H1 (cell line): Measurements from ENCODE around the gene COL5A1. TPM values are rescaled to one million over a fixed set of nuclear protein-coding genes. Genes with fewer than 3 reads are reported as not detected.

Source experiments
- CTCF ChIA-PET: fragments of 300-600 bp; sonication (Branson Sonifier 250); formaldehyde crosslinking; loops from one replicate; lab custom pipeline; 2021; ENCODE audit not compliant: partially characterized antibody; lab: Charles Lee
- POLR2A ChIA-PET: fragments of 300-600 bp; sonication (Branson Sonifier 250); formaldehyde crosslinking; loops from one replicate; lab custom pipeline; 2021; ENCODE audit warnings: inconsistent platforms; ENCODE audit not compliant: partially characterized antibody; lab: Charles Lee
- DNase-seq, 2 experiments: peaks; one replicate each; pipeline versions ENCODE4 v3.0.0 to v3.0.0-alpha.2; 2010 to 2022; ENCODE audit warnings: low spot score in 2 of 2, low read depth in 1 of 2, mixed read lengths in 1 of 2
- FAIRE-seq: peaks from 2 replicates; lab custom pipeline; 2011; peaks lifted over from hg19 to GRCh38; lab: Jason Lieb, UNC
- H2AFZ ChIP-seq: 2 replicates; pipeline ENCODE4 v1.8.1; 2012; ENCODE audit warnings: low read length, inconsistent platforms
- H2AK5ac ChIP-seq: 2 replicates; pipeline ENCODE4 v1.6.1; 2013; ENCODE audit warnings: low read depth, low read length
- H2BK120ac ChIP-seq: replicated peaks from 2 replicates; pipeline ENCODE3; 2013; ENCODE audit warnings: low read depth, low read length, inconsistent platforms
- H2BK12ac ChIP-seq: 2 replicates; pipeline ENCODE4 v1.6.1; 2013; ENCODE audit warnings: low read depth, low read length
- H2BK15ac ChIP-seq: 2 replicates; pipeline ENCODE4 v1.6.1; 2013; ENCODE audit warnings: low read length
- H2BK20ac ChIP-seq: 2 replicates; pipeline ENCODE4 v1.6.1; 2013; ENCODE audit warnings: low read length
- H2BK5ac ChIP-seq: 2 replicates; pipeline ENCODE4 v1.6.1; 2013; ENCODE audit warnings: low read depth, low read length
- H3K14ac ChIP-seq: 2 replicates; pipeline ENCODE4 v1.6.1; 2013; ENCODE audit warnings: inconsistent platforms; ENCODE audit not compliant: insufficient read length
- H3K18ac ChIP-seq: 2 replicates; pipeline ENCODE4 v1.6.1; 2013; ENCODE audit warnings: low read length; ENCODE audit errors: extremely low read depth
- H3K23ac ChIP-seq: 2 replicates; pipeline ENCODE4 v1.6.1; 2013; ENCODE audit warnings: inconsistent platforms; ENCODE audit not compliant: insufficient read length
- H3K23me2 ChIP-seq: 2 replicates; pipeline ENCODE4 v1.6.1; 2013; ENCODE audit warnings: low read depth, low read length
- H3K27ac ChIP-seq: 2 replicates; pipeline ENCODE4 v1.6.1; 2011; ENCODE audit warnings: low read depth, low read length, inconsistent platforms
- H3K27me3 ChIP-seq, 4 experiments: replicated peaks in 1 of 4; 1 replicate in 1 of 4; 2 replicates in 3 of 4; pipeline versions ENCODE4 v1.6.1 to v1.8.1; 2011 to 2013; ENCODE audit warnings: low read length in 3 of 4, mild to moderate bottlenecking in 3 of 4, inconsistent platforms in 2 of 4, mixed read lengths in 2 of 4, moderate library complexity in 1 of 4; ENCODE audit not compliant: control insufficient read depth in 3 of 4, insufficient read depth in 3 of 4; ENCODE audit errors: extremely low read depth in 1 of 4
- H3K36me3 ChIP-seq, 4 experiments: 2 replicates each; pipeline versions ENCODE4 v1.6.1 to v1.8.1; 2011 to 2013; ENCODE audit warnings: mild to moderate bottlenecking in 4 of 4, low read length in 3 of 4, moderate library complexity in 2 of 4, control low read depth in 1 of 4, inconsistent platforms in 1 of 4; ENCODE audit not compliant: insufficient read depth in 4 of 4, control insufficient read depth in 2 of 4
- H3K4ac ChIP-seq: replicated peaks from 2 replicates; pipeline ENCODE3; 2013; ENCODE audit warnings: low read length, low read depth, mixed read lengths, inconsistent platforms; ENCODE audit not compliant: insufficient read length
- H3K4me1 ChIP-seq, 4 experiments: replicated peaks in 1 of 4; 1 replicate in 1 of 4; 2 replicates in 3 of 4; pipeline versions ENCODE4 v1.6.1 to v1.8.1; 2011 to 2013; ENCODE audit warnings: low read length in 3 of 4, inconsistent platforms in 2 of 4, mixed read lengths in 1 of 4; ENCODE audit not compliant: insufficient read depth in 4 of 4, control insufficient read depth in 3 of 4
- H3K4me2 ChIP-seq, 2 experiments: 2 replicates each; pipeline versions ENCODE4 v1.6.1 to v1.8.1; 2011 to 2013; ENCODE audit warnings: low read depth in 2 of 2, low read length in 2 of 2, control low read depth in 1 of 2, inconsistent platforms in 1 of 2, mild to moderate bottlenecking in 1 of 2; ENCODE audit not compliant: insufficient read depth in 1 of 2
- H3K4me3 ChIP-seq, 4 experiments: fragments of 200-600, 300-600 bp in 1 of 4; sonication (generic), shearing (Covaris generic), sonication (Bioruptor Twin) in 1 of 4; 2 replicates each; pipeline versions ENCODE4 v1.5.1 to v1.8.1; 2011 to 2016; ENCODE audit warnings: low read length in 4 of 4, low read depth in 3 of 4, control low read depth in 2 of 4, inconsistent platforms in 2 of 4, mild to moderate bottlenecking in 2 of 4, mixed read lengths in 1 of 4, moderate library complexity in 1 of 4; ENCODE audit not compliant: insufficient read depth in 2 of 4; ENCODE audit errors: extremely low read depth in 1 of 4
- H3K56ac ChIP-seq: replicated peaks from 2 replicates; pipeline ENCODE3; 2013; ENCODE audit warnings: low read depth, mild to moderate bottlenecking, mixed read lengths, low read length, inconsistent platforms; ENCODE audit not compliant: insufficient read length
- H3K79me1 ChIP-seq: 2 replicates; pipeline ENCODE4 v1.6.1; 2013; ENCODE audit warnings: low read depth, low read length, control low read depth
- H3K79me2 ChIP-seq, 2 experiments: 2 replicates each; pipeline versions ENCODE4 v1.6.1 to v1.8.1; 2012 to 2013; ENCODE audit warnings: low read length in 2 of 2, mild to moderate bottlenecking in 2 of 2, inconsistent platforms in 1 of 2; ENCODE audit not compliant: insufficient read depth in 2 of 2, control insufficient read depth in 1 of 2
- H3K9ac ChIP-seq, 4 experiments: replicated peaks in 1 of 4; 1 replicate in 1 of 4; 2 replicates in 3 of 4; pipeline versions ENCODE4 v1.6.1 to v1.8.1; 2011 to 2013; ENCODE audit warnings: low read depth in 3 of 4, low read length in 3 of 4, control low read depth in 2 of 4, mild to moderate bottlenecking in 2 of 4, moderate library complexity in 2 of 4, inconsistent platforms in 1 of 4; ENCODE audit errors: extremely low read depth in 1 of 4
- H3K9me3 ChIP-seq, 2 experiments: 2 replicates each; pipeline versions ENCODE4 v1.6.1 to v1.8.1; 2012 to 2013; ENCODE audit warnings: mild to moderate bottlenecking in 2 of 2, moderate library complexity in 2 of 2, control low read depth in 1 of 2, inconsistent platforms in 1 of 2, low read depth in 1 of 2, low read length in 1 of 2, mixed read lengths in 1 of 2; ENCODE audit not compliant: insufficient read depth in 2 of 2
- H4K20me1 ChIP-seq, 2 experiments: replicated peaks in 1 of 2; 2 replicates each; pipeline versions ENCODE3 to v1.8.1; 2011 to 2013; ENCODE audit warnings: inconsistent platforms in 2 of 2, low read length in 2 of 2, mild to moderate bottlenecking in 1 of 2; ENCODE audit not compliant: insufficient read depth in 2 of 2, control insufficient read depth in 1 of 2
- H4K5ac ChIP-seq: 2 replicates; pipeline ENCODE4 v1.6.1; 2013; ENCODE audit warnings: low read length, low read depth, mixed read lengths, inconsistent platforms; ENCODE audit not compliant: insufficient read length
- H4K8ac ChIP-seq: 2 replicates; pipeline ENCODE4 v1.8.0; 2013; ENCODE audit warnings: mild to moderate bottlenecking, moderate library complexity, low read length, inconsistent platforms; ENCODE audit not compliant: insufficient read depth; ENCODE audit errors: extremely low read depth
- H4K91ac ChIP-seq: replicated peaks from 2 replicates; pipeline ENCODE3; 2013; ENCODE audit warnings: low read length, mixed read lengths, inconsistent platforms; ENCODE audit not compliant: insufficient read length
- CBX8 ChIP-seq: fragments of 300-800, 300-1000 bp; sonication (generic); IDR thresholded peaks from 2 replicates; pipeline ENCODE4 v1.7.1; 2016; ENCODE audit warnings: low read depth, low read length, borderline replicate concordance
- KDM5A ChIP-seq: fragments of 200-600 bp; IDR thresholded peaks from 2 replicates; pipeline ENCODE4 v1.7.1; 2012; ENCODE audit warnings: mild to moderate bottlenecking, low read length, inconsistent platforms, mixed read lengths
- NRF1 ChIP-seq: IDR thresholded peaks from 2 replicates; pipeline ENCODE4 v1.6.1; 2011; ENCODE audit warnings: mild to moderate bottlenecking, low read depth, low read length, improper control_type of control experiment
- RAD21 ChIP-seq, 2 experiments: IDR thresholded peaks in 1 of 2; conservative IDR thresholded peaks in 1 of 2; 2 replicates each; pipeline ENCODE4 v1.6.1; 2011; ENCODE audit warnings: low read depth in 2 of 2, low read length in 2 of 2, improper control_type of control experiment in 1 of 2, inconsistent platforms in 1 of 2, mild to moderate bottlenecking in 1 of 2, moderate library complexity in 1 of 2
- RNF2 ChIP-seq: fragments of 200-900, 300-1000 bp; sonication (generic); IDR thresholded peaks from 2 replicates; pipeline ENCODE4 v1.7.1; 2016; ENCODE audit warnings: borderline replicate concordance, low read depth, mild to moderate bottlenecking, antibody characterized with exemption, low read length; ENCODE audit not compliant: poor library complexity, severe bottlenecking; ENCODE audit errors: missing control alignments
- SIX5 ChIP-seq: IDR thresholded peaks from 2 replicates; pipeline ENCODE4 v1.6.1; 2011; ENCODE audit warnings: mild to moderate bottlenecking, low read depth, low read length
- SP4 ChIP-seq: IDR thresholded peaks from 2 replicates; pipeline ENCODE4 v1.6.1; 2012; ENCODE audit warnings: low read length, inconsistent platforms
- WGBS, 2 experiments: shearing (Covaris generic) in 1 of 2; methylation state at CpG; one replicate each; pipeline versions ENCODE4 v1.1.6 to v1.1.7; 2013 to 2015; ENCODE audit warnings: low lambda C conversion rate in 2 of 2, mixed read lengths in 2 of 2, inconsistent platforms in 1 of 2, low coverage in 1 of 2, missing lambda C conversion rate in 1 of 2; ENCODE audit not compliant: insufficient replicate concordance in 2 of 2, insufficient coverage in 1 of 2, insufficient read length in 1 of 2; ENCODE audit errors: extremely low coverage in 1 of 2, missing lambda C conversion rate in 1 of 2; 5-methylcytosine and 5-hydroxymethylcytosine counted together
- polyA plus RNA-seq, 7 experiments: library from polyadenylated mRNA; depleted of rRNA in 3 of 7; stranded (reverse) in 5 of 7; unstranded in 2 of 7; fragments of >200 nt in 5 of 7; fragments of 200-250 nt in 2 of 7; gene quantifications; 1 replicate in 5 of 7; 2 replicates in 1 of 7; 4 replicates in 1 of 7; pipeline versions ENCODE4 v1.2.1 to v1.2.3, GENCODE V29; 2011 to 2013; ENCODE audit warnings: missing spikeins in 2 of 7, mixed read lengths in 2 of 7
- total RNA-seq: library from RNA; stranded (reverse); fragmentation: NEBNext Ultra II Directional; extraction: Animal tissue kit (Norgen Biotek cat#: 25700); gene quantifications from 2 replicates; pipeline ENCODE4 v1.2.1, GENCODE V29; 2021
- TF ChIP-seq, protein P1 (sequence below), 3 experiments: IDR thresholded peaks; 1 replicate in 2 of 3; 2 replicates in 1 of 3; pipeline versions ENCODE4 v1.5.1 to v1.6.1; 2011; ENCODE audit warnings: low read length in 3 of 3, mild to moderate bottlenecking in 3 of 3, inconsistent platforms in 2 of 3, low read depth in 1 of 3, moderate library complexity in 1 of 3; ENCODE audit not compliant: insufficient read depth in 1 of 3; ENCODE audit errors: control extremely low read depth in 1 of 3

The COL5A1 gene
- total and polyA plus RNA-seq, 2 of the 8 experiments (the other 6 are each of a cell fraction or from before 2014, with no cell fraction given): 3.8 to 12.0 TPM

DNA sequence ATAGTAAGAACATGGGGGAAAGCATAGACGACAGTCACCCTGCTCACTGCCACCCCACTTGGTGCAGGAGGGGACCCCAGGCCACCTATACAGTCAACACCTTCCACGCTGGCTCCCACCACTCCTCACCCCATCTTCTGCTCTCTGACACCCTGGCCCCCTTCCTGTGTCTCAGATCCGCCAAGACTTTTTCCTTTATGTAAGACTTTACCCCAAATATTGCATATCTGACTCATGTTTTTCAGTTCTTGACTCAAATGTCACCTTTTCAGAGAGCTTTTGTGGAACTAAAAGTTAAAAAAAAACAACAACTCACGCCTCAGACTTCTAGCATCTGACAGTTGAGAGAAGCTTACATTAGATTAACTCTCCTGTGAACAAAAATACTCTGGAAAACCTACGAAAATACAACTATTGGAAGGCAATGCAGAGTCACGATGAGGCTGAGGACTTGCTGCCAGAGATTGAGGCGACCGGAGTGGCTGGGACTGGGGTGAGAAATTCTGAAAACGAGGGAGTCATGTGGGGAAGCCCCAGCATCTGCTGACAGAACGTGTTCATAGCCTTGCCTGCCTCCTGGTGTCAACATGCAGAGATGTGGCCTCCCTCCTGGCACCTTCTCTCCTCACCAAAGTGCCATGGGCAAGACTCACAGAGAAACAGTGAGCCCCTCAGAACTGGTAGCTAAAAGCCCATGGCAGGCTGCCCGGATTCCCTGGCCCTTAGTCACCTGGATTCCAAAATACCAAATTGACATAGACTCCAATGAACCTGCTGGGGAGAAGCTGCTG is 216.6 kb downstream of the COL5A1 start:
- Histone ChIP-seq H3K9ac (no peak overlapping the region), H2BK20ac (no peak overlapping the region), H3K23ac (no peak overlapping the region), H3K4me2 (no peak overlapping the region), H3K14ac (no peak overlapping the region), H3K79me1 (no peaks in the 10 kb centered on the region), H2AK5ac (no peak overlapping the region), H4K20me1 (no peaks in the 10 kb centered on the region), H2BK12ac (no peak overlapping the region), H4K8ac (no peak overlapping the region), H3K4me1 (no peaks in the 10 kb centered on the region), H3K18ac (no peak overlapping the region), H3K4me3 (no peak overlapping the region), H4K91ac (peak overlapping the region; percentile 26), H3K27me3 (no peaks in the 10 kb centered on the region), H3K79me2 (no peaks in the 10 kb centered on the region), H3K27ac (no peak overlapping the region), H2BK120ac (no peak overlapping the region), H3K9me3 (peaks cover 0 to 4% of the 10 kb centered on the region in 2 experiments; a peak in 2 of 4 replicates), H3K23me2 (no peaks in the 10 kb centered on the region), H2BK5ac (no peak overlapping the region), H2AFZ (0 out of 2 replicates have a peak overlapping the region, but pooled peaks have one; percentile 17), H3K56ac (no peak overlapping the region), H2BK15ac (no peak overlapping the region), H4K5ac (no peak overlapping the region), H3K4ac (no peak overlapping the region), H3K36me3 (no peaks in the 10 kb centered on the region; a peak in 1 of 8 replicates)
- POLR2A ChIA-PET: interaction anchor here (0.6 to 0.7 kb wide), 2 partner anchors 73 to 492 kb away, joined by 3 read pairs; no protein-coding TSS in a partner anchor
- 83% methylated on average over 11 of the region's 11 CpGs; no CpG with 5 or more reads in 1 of the 2 experiments for WGBS, 2 experiments
- FAIRE-seq (no peak), DNase-seq (no peak)
- CTCF ChIA-PET: interaction anchor here (0.6 to 1.2 kb wide), 3 partner anchors 79 to 415 kb away, joined by 3 read pairs; no protein-coding TSS in a partner anchor
- peak in 1 of 2 experiments; percentile 29; a peak in 2 of 4 replicates for TF ChIP-seq RAD21 (IDR thresholded peaks at IDR 0.05 in 1 of 2, conservative IDR thresholded peaks at IDR 0.05 in 1 of 2; ENCODE audit: low read depth in 2 of 2, low read length in 2 of 2)
- no peak for TF ChIP-seq RNF2
- no peak for TF ChIP-seq SP4
- TF ChIP-seq SIX5: no peak
- TF ChIP-seq CBX8: no peak
- TF ChIP-seq, protein P1, sequence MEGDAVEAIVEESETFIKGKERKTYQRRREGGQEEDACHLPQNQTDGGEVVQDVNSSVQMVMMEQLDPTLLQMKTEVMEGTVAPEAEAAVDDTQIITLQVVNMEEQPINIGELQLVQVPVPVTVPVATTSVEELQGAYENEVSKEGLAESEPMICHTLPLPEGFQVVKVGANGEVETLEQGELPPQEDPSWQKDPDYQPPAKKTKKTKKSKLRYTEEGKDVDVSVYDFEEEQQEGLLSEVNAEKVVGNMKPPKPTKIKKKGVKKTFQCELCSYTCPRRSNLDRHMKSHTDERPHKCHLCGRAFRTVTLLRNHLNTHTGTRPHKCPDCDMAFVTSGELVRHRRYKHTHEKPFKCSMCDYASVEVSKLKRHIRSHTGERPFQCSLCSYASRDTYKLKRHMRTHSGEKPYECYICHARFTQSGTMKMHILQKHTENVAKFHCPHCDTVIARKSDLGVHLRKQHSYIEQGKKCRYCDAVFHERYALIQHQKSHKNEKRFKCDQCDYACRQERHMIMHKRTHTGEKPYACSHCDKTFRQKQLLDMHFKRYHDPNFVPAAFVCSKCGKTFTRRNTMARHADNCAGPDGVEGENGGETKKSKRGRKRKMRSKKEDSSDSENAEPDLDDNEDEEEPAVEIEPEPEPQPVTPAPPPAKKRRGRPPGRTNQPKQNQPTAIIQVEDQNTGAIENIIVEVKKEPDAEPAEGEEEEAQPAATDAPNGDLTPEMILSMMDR (IDR thresholded peaks at IDR 0.05; ENCODE audit: control extremely low read depth in 1 of 3, insufficient read depth in 1 of 3, low read depth in 1 of 3, low read length in 3 of 3): peak in 1 of 3 experiments; percentile 8; a peak in 1 of 4 replicates
- TF ChIP-seq NRF1: no peak
- no peak for TF ChIP-seq KDM5A
